ENCODE measurements around the gene FGR.
"Not testable (repeated sequence)": the region's sequence is repeated elsewhere in the genome, so short reads cannot be mapped to it uniquely, and the experiment has no call there.

The FGR gene

DNA sequence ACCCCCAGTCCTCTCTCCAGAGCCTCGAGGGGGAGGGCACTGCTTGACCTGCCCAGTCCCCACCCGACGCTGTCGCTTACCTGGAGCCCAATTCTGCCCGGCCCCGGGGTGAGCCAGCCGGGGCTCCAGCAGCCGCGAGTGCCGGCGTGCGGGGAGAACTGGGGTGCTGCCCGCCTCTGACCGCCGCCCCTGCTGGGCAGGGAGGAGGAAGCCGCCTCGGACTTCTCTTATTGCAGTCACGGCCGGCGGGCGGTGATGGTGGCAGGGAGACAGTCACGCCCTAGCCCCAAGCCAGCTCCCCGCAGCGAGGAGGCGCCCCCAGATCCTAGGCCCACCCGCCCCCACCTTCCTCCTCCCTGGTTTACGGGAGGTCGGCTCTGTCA is at the start of gene FGR:
Gene FGR, minus strand, starts transcription at position 201 of the 383 bp plus-strand sequence. CDS start 11,269 bp downstream, outside the sequence.
- no peak for DNase-seq (ENCODE audit: low read depth in 2 of 2)

DNA sequence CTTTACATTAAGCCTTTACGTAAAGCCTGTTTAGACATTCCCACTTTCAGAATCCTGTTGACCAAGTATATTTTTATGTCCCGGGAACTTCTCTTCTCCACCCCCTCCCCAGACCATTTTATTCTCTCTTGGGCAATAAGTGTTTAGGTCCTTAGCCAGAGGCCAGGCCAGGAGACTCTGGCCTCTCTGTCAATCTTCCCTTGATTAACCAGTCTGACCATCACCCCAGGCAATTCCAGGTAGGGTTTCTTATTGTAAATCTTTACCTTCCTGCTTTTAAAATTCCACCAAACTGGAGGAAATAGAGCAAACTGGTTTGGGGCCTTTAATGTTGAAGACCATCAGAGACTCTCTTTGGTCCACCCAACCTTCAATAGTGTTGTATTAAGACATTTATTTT is 49.2 kb upstream of the FGR start:
- no peak for DNase-seq (ENCODE audit: low read depth in 2 of 2)

- no peak for DNase-seq (ENCODE audit: low read depth in 2 of 2)
Measured at GRCh38 chr1:27682351-27682944, 47.5 kb upstream of the FGR start.

GRCh38 chr1:27681580-27681979 is 46.6 kb upstream of the FGR start:
- not testable (repeated sequence) for DNase-seq (ENCODE audit: low read depth in 2 of 2)

DNA sequence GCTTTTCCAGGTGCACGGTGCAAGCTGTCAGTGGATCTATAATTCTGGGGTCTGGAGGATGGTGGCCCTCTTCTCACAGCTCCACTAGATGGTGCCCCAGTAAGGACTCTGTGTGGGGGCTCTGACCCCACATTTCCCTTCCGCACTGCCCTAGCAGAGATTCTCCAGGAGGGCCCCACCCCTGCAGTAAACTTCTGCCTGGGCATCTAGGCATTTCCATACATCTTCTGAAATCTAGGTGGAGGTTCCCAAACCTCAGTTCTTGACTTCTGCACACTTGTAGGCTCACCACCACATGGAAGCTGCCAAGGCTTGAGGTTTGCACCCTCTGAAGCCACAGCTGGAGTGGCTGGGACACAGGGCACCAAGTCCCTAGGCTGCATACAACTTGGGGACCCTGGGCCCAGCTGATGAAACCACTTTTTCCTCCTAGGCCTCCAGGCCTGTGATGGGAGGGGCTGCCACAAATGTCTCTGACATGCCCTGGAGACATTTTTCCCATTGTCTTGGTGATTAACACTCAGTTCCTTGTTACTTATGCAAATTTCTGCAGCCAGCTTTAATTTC is 45.3 kb upstream of the FGR start:
- DNase-seq (ENCODE audit: low read depth in 2 of 2) = not testable (repeated sequence)

- DNase-seq (ENCODE audit: low read depth in 2 of 2) = no peak
Measured at GRCh38 chr1:27678747-27679146, 43.8 kb upstream of the FGR start.

GRCh38 chr1:27676410-27676809 is 41.4 kb upstream of the FGR start:
- no peak for DNase-seq (ENCODE audit: low read depth in 2 of 2)

DNA sequence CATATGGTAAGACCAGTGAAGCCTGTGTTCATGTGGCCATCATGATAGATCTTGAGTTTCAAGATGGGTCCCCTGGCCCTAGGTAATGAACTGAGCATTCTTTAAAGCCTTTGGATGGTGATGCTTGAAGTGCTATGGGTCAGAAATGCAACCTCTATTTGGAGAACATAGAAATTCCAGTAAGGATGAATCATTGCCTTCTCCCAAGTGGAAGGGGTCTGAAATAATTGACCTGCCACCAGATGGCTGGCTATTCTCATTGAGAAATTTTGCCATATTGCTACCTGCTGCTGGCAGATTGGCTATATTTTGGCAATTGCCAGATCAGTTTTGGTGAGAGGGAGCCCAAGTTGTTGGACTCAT is 37.7 kb upstream of the FGR start:
- no peak for DNase-seq (ENCODE audit: low read depth in 2 of 2)

DNA sequence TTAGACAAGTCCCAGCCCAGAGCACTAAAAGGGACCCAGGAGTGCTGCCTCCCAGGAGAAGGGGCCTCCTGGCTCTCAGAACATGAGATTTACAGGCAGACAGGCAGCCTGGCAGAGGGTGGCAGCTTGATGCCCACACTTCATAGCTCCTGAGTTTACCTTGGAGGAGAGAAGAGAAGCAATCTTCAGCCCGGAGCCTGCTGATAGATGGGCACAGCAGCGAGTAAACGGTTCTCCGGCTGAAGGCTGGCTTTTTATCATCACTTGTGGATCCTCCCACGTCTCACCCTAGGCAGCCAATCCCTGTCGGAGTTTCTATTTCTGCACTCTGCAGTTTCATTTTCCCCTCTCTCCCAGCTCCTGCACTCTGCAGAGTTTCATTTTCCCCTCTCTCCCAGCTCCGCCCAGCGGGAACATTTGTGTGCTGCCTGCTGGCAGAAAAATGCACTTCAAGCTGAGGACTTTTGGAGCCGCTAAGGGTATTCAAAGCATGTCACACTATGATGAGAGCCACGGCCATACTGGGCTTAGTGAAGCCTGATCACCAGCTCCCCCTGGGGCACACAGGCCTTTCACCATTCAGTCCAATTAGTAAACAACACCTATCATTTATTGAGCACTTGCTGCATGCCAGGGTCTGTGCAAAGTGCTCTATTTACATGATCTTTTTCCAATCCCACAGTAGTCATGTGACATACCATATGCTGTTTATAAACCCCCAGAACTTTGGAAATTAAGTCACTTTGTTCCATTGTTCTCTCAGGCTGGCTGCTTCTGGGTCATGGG is 37.2 kb upstream of the FGR start, which contains the start of gene IFI6:
Gene IFI6, minus strand, starts transcription at position 229 of the 786 bp plus-strand sequence. CDS start 2,878 bp downstream, outside the sequence.
- DNase-seq (ENCODE audit: low read depth in 2 of 2) = peak; percentile 44 to 72

- DNase-seq (ENCODE audit: low read depth in 2 of 2) = no peak
Measured at GRCh38 chr1:27669876-27670275, 34.9 kb upstream of the FGR start.

GRCh38 chr1:27668808-27669723 is 34.1 kb upstream of the FGR start:
- DNase-seq (ENCODE audit: low read depth in 2 of 2) = peak; percentile 64 to 79

GRCh38 chr1:27668121-27668807 is 33.3 kb upstream of the FGR start:
- no peak for DNase-seq (ENCODE audit: low read depth in 2 of 2)

DNA sequence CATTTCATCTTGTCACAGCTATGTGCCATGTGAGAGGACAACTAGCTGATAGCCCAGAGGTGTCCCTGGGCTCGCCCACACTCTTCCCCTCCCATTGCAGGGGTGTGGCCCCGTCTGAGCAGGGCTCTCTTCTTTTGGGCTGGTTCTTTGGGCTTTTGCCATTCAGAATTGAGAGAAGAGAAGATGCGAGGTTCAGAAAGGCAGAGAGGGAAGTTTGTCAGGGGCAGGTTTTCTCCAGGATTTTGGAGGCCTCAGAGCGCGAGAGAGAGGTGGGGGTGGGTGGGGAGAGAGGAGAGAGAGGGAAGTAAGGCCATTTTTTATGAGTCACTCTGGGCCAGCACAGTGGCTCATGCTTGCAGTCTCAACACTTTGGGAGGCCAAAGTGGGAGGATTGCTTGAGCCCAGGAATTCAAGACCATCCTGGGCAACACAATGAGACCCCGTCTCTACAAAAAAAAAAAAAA is 31.8 kb upstream of the FGR start:
- no peak for DNase-seq (ENCODE audit: low read depth in 2 of 2)

DNA sequence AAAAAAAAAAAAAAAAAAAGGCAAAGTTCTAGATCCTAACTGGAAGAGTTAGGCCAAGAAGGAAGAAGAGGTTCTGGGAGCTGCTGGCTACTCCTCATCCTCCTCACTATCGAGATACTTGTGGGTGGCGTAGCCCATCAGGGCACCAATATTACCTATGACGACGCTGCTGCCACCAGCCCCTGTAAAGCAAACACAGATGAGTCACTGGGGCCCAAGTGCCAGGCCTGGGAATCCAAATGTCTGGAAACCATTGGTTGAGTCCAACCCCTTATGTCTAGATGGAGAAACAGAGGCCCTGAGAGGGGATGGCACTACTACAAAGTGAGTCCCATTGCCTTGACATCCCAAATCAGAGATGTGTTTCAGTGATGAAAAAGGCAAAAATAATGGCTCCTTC is 31.3 kb upstream of the FGR start:
- no peak for DNase-seq (ENCODE audit: low read depth in 2 of 2)

GRCh38 chr1:27665016-27665651 is 30.1 kb upstream of the FGR start:
- no peak for DNase-seq (ENCODE audit: low read depth in 2 of 2)

DNA sequence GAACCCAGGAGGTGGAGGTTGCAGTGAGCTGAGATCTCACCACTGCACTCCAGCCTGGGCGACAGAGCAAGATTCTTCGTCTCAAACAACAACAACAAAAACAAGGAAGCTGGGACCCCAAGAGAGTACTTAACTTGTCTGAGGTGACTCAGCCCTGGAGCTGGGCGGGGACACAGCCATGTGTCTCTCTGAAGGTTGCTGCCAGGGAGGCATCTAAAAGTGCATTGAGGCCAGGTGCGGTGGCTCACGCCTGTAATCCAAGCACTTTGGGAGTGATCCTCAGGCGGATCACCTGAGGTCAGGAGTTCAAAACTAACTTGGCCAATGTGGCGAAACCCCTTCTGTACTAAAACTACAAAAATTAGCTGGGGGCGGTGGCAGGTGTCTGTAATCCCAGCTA is 29.3 kb upstream of the FGR start:
- DNase-seq (ENCODE audit: low read depth in 2 of 2) = no peak

DNA sequence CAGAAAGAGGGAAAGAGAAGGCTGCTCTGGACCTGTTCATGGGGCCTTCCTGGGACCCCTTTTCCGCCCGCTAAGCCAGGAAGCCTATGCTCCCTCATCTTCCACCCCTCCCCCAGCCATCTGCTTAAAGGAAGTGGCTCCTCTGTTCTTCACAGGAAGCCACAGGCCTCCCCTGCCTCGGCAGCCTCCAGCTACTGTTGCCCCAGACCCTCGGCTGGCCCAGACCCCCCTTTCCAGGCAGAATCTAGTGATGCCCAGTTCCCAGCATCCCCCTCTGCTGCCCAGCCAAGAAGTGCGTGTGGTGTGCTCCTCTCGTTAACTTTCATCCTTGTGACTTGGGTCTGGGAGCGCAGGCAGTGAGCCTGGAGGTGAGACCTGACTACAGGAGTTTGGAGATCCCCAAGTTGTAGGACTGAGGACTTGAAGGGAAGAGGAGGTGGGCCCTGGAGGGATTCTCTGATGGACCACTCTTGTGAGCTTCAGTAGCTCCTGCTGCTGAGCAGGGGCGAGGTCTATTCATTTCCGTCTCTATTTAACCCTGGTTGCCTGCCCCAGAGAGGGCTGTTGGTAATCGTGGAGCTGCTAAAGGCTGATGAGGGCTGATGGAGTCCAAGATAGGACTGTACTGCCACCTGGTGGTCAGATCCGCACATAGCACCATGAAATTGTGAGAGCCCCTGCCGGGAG is 27.9 kb upstream of the FGR start:
- peak; percentile 79 to 80 for DNase-seq (ENCODE audit: low read depth in 2 of 2)

GRCh38 chr1:27662261-27662660 is 27.3 kb upstream of the FGR start:
- no peak for DNase-seq (ENCODE audit: low read depth in 2 of 2)

- DNase-seq (ENCODE audit: low read depth in 2 of 2) = no peak
Measured at GRCh38 chr1:27661412-27662075, 26.6 kb upstream of the FGR start.

Measured in activated CD8-positive, alpha-beta memory T cell treated with anti-CD3 and anti-CD28 coated beads for 4 hours (primary cell).